Endometrial microvascular endothelial cells (primary cell): Measurements from ENCODE around the gene EEF1AKMT2. TPM values are rescaled to one million over a fixed set of nuclear protein-coding genes. Genes with fewer than 3 reads are reported as not detected.

ENCODE experiments used
- in situ Hi-C: cut with HindIII; loops from 2 replicates; pipeline ENCODE4 v1.10.0; 2017; ENCODE audit warnings: low sequenced_read_pairs, low pct_unique_long_range_greater_than_20kb; ENCODE audit errors: inconsistent ontology term
- total RNA-seq: library from RNA; depleted of rRNA; stranded (reverse); fragments of >200 nt; gene quantifications from one replicate; pipeline ENCODE4 v1.2.3, GENCODE V29; 2015; ENCODE audit errors: inconsistent ontology term

EEF1AKMT2 gene
- total RNA-seq, 1 donor from 2014 or later: 28.2 TPM

GRCh38 chr10:124740369-124741280 is 51.1 kb downstream of the EEF1AKMT2 start:
- in situ Hi-C loops: no loop called here

GRCh38 chr10:124739986-124740368 is 51.7 kb downstream of the EEF1AKMT2 start:
- in situ Hi-C loops: no loop called here

- in situ Hi-C loops: no loop called here
Measured at GRCh38 chr10:124739119-124739921, 52.4 kb downstream of the EEF1AKMT2 start.

GRCh38 chr10:124738441-124738840 is 53.2 kb downstream of the EEF1AKMT2 start:
- in situ Hi-C loops: no loop called here

- in situ Hi-C loops: no loop called here
Measured at GRCh38 chr10:124737708-124738107, 54.0 kb downstream of the EEF1AKMT2 start.

GRCh38 chr10:124737221-124737620 is 54.5 kb downstream of the EEF1AKMT2 start:
- in situ Hi-C loops: no loop called here

- in situ Hi-C loops: no loop called here
Measured at GRCh38 chr10:124736491-124737136, 55.1 kb downstream of the EEF1AKMT2 start.

- in situ Hi-C loops: no loop called here
Measured at GRCh38 chr10:124735491-124736286, 56.0 kb downstream of the EEF1AKMT2 start.

- in situ Hi-C loops: no loop called here
Measured at GRCh38 chr10:124734311-124735166, 57.1 kb downstream of the EEF1AKMT2 start.

GRCh38 chr10:124733571-124734245 is 58.0 kb downstream of the EEF1AKMT2 start:
- in situ Hi-C loops: no loop called here

GRCh38 chr10:124732931-124733570 is 58.6 kb downstream of the EEF1AKMT2 start:
- in situ Hi-C loops: no loop called here

- in situ Hi-C loops: no loop called here
Measured at GRCh38 chr10:124731551-124731950, 60.1 kb downstream of the EEF1AKMT2 start.

GRCh38 chr10:124730790-124731189 is 60.9 kb downstream of the EEF1AKMT2 start:
- in situ Hi-C loops: no loop called here

- in situ Hi-C loops: no loop called here
Measured at GRCh38 chr10:124728830-124729661, 62.6 kb downstream of the EEF1AKMT2 start.

GRCh38 chr10:124728071-124728829 is 63.4 kb downstream of the EEF1AKMT2 start:
- in situ Hi-C loops: no loop called here
